ENCODE data around the gene KRTAP9-8. TPM values are rescaled to one million over a fixed set of nuclear protein-coding genes. Genes with fewer than 3 reads are reported as not detected.

Gene KRTAP9-8
- not detected in 5 replicates for total RNA-seq (2022; extraction: Qiagen RNA extraction)

GRCh38 chr17:41237949-41238437 lies at the start of gene KRTAP9-8:
Gene KRTAP9-8, plus strand, starts transcription at chr17:41237999. Its CDS starts 53 bp downstream, at chr17:41238052.

GRCh38 chr17:41189837-41190318 lies 47.9 kb upstream of the KRTAP9-8 start, which contains the start of gene KRTAP9-1:
Gene KRTAP9-1, plus strand, starts transcription at chr17:41189887. Its CDS starts 0 bp downstream, at chr17:41189887.

DNA sequence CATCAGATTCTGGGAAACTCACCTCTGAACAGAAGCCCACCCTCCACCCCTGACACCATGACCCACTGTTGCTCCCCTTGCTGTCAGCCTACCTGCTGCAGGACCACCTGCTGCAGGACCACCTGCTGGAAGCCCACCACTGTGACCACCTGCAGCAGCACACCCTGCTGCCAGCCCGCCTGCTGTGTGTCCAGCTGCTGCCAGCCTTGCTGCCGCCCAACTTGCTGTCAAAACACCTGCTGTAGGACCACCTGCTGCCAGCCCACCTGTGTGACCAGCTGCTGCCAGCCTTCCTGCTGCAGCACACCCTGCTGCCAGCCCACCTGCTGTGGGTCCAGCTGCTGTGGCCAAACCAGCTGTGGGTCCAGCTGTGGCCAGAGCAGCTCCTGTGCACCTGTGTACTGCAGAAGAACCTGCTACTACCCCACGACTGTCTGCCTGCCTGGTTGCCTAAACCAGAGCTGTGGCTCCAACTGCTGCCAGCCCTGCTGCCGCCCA lies 11.2 kb upstream of the KRTAP9-8 start, which contains the start of gene KRTAP9-2:
Gene KRTAP9-2, plus strand, starts transcription at position 51 of the 498 bp plus-strand sequence. Its CDS starts 7 bp downstream, at position 58.

DNA sequence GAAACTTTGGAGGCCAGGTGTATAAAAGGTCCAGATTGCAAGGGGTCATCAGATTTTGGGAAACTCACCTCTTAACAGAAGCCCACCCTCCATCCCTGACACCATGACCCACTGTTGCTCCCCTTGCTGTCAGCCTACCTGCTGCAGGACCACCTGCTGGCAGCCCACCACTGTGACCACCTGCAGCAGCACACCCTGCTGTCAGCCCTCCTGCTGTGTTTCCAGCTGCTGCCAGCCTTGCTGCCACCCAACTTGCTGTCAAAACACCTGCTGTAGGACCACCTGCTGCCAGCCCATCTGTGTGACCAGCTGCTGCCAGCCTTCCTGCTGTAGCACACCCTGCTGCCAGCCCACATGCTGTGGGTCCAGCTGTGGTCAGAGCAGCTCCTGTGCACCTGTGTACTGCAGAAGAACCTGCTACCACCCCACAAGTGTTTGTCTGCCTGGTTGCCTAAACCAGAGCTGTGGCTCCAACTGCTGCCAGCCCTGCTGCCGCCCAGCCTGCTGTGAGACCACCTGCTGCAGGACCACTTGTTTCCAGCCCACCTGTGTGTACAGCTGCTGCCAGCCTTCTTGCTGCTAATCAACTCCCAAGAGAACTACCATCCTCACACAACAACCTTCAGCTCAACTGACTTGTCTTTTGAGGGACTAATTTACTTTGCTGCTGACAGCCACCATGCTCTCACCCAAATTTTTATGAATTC lies 5.2 kb upstream of the KRTAP9-8 start, which contains the start of gene KRTAP9-3:
Gene KRTAP9-3, plus strand, starts transcription at position 51 of the 707 bp plus-strand sequence. Its CDS starts 53 bp downstream, at position 104.

DNA sequence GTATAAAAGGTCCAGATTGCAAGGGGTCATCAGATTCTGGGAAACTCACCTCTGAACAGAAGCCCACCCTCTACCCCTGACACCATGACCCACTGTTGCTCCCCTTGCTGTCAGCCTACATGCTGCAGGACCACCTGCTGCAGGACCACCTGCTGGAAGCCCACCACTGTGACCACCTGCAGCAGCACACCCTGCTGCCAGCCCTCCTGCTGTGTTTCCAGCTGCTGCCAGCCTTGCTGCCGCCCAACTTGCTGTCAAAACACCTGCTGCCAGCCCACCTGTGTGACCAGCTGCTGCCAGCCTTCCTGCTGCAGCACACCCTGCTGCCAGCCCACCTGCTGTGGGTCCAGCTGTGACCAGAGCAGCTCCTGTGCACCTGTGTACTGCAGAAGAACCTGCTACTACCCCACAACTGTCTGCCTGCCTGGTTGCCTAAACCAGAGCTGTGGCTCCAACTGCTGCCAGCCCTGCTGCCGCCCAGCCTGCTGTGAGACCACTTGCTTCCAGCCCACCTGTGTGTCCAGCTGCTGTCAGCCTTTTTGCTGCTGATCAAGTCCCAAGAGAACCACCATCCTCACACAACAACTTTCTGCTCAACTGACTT lies 11.9 kb downstream of the KRTAP9-8 start, which contains the start of gene KRTAP9-4:
Gene KRTAP9-4, plus strand, starts transcription at position 51 of the 604 bp plus-strand sequence. Its CDS starts 34 bp downstream, at position 85.

DNA sequence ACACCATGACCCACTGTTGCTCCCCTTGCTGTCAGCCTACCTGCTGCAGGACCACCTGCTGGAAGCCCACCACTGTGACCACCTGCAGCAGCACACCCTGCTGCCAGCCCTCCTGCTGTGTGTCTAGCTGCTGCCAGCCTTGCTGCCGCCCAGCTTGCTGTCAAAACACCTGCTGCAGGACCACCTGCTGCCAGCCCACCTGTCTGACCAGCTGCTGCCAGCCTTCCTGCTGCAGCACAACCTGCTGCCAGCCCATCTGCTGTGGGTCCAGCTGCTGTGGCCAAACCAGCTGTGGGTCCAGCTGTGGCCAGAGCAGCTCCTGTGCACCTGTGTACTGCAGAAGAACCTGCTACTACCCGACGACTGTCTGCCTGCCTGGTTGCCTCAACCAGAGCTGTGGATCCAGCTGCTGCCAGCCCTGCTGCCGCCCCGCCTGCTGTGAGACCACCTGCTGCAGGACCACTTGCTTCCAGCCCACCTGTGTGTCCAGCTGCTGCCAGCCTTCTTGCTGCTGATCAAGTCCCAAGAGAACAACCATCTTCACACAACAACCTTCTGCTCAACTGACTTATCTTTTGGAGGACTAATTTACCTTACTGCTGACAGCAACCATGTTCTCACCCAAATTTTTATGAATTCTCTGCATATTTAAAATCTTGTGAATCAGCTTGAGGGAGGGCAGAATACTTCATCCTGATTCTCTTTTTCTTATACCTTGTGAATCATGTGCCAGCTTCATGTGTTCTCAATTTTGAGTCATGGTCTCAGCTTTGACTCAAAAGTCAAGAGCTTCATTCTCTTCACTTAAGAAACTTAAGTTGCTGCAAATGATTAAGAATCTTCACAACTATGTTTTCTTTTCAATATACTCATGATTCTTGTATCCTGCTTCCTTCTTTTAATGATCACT lies 17.8 kb downstream of the KRTAP9-8 start, which contains the start of gene KRTAP9-9:
Gene KRTAP9-9, plus strand, starts transcription at position 4 of the 910 bp plus-strand sequence.

DNA sequence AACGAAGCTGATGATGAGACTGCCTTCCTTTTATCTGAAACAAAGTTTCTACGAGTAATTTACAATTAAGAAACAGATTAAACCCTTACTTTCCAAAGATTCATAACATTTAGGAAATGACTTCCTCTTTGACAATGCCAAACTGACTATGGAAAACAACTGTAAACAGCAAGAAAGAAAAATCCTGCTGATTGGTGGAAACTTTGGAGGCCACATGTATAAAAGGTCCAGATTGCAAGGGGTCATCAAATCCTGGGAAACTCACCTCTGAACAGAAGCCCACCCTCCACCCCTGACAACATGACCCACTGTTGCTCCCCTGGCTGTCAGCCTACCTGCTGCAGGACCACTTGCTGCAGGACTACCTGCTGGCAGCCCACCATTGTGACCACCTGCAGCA lies 27.3 kb downstream of the KRTAP9-8 start, which contains the start of gene KRTAP9-6:
Gene KRTAP9-6, plus strand, starts transcription at position 301 of the 400 bp plus-strand sequence. Its CDS starts 0 bp downstream, at position 301.

DNA sequence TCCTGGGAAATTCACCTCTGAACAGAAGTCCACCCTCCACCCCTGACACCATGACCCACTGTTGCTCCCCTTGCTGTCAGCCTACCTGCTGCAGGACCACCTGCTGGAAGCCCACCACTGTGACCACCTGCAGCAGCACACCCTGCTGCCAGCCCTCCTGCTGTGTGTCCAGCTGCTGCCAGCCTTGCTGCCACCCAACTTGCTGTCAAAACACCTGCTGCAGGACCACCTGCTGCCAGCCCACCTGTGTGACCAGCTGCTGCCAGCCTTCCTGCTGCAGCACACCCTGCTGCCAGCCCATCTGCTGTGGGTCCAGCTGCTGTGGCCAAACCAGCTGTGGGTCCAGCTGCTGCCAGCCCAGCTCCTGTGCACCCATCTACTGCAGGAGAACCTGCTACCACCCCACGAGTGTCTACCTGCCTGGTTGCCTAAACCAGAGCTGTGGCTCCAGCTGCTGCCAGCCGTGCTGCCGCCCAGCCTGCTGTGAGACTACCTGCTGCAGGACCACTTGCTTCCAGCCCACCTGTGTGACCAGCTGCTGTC lies 37.9 kb downstream of the KRTAP9-8 start, which contains the start of gene KRTAP9-7:
Gene KRTAP9-7, plus strand, starts transcription at position 51 of the 543 bp plus-strand sequence. Its CDS starts 0 bp downstream, at position 51.

Other genes starting within 250 kb of the KRTAP9-8 start
- gene KRTAP3-3, start 243.8 kb upstream of the KRTAP9-8 start, total RNA-seq (2022; extraction: Qiagen RNA extraction) = not detected in 5 replicates
- gene KRTAP3-2, start 238.1 kb upstream of the KRTAP9-8 start, total RNA-seq (2022; extraction: Qiagen RNA extraction) = 0.20 to 0.57 TPM (median 0.29 TPM) in 5 replicates
- not detected in 5 replicates for gene KRTAP3-1, start 228.9 kb upstream of the KRTAP9-8 start, total RNA-seq (2022; extraction: Qiagen RNA extraction)
- gene KRTAP1-5, start 210.8 kb upstream of the KRTAP9-8 start, total RNA-seq (2022; extraction: Qiagen RNA extraction) = not detected in 5 replicates
- gene KRTAP1-4, start 207.8 kb upstream of the KRTAP9-8 start, total RNA-seq (2022; extraction: Qiagen RNA extraction) = not detected in 5 replicates
- gene KRTAP1-3, start 203.1 kb upstream of the KRTAP9-8 start, total RNA-seq (2022; extraction: Qiagen RNA extraction) = not detected in 5 replicates
- gene KRTAP1-1, start 196.5 kb upstream of the KRTAP9-8 start, total RNA-seq (2022; extraction: Qiagen RNA extraction) = not detected in 5 replicates
- gene KRTAP2-1, start 190.7 kb upstream of the KRTAP9-8 start, total RNA-seq (2022; extraction: Qiagen RNA extraction) = not detected in 5 replicates
- gene KRTAP2-2, start 182.8 kb upstream of the KRTAP9-8 start, total RNA-seq (2022; extraction: Qiagen RNA extraction) = not detected in 5 replicates
- 0.18 TPM in 1 of 5 replicates, not detected in the others for gene KRTAP2-3, start 177.9 kb upstream of the KRTAP9-8 start, total RNA-seq (2022; extraction: Qiagen RNA extraction)
- not detected in 5 replicates for gene KRTAP2-4, start 172.1 kb upstream of the KRTAP9-8 start, total RNA-seq (2022; extraction: Qiagen RNA extraction)
- not detected in 5 replicates for gene KRTAP4-7, start 153.8 kb upstream of the KRTAP9-8 start, total RNA-seq (2022; extraction: Qiagen RNA extraction)
- not detected in 5 replicates for gene KRTAP4-8, start 139.9 kb upstream of the KRTAP9-8 start, total RNA-seq (2022; extraction: Qiagen RNA extraction)
- gene KRTAP4-16, start 135.8 kb upstream of the KRTAP9-8 start, total RNA-seq (2022; extraction: Qiagen RNA extraction) = not detected in 5 replicates
- not detected in 5 replicates for gene KRTAP4-9, start 132.6 kb upstream of the KRTAP9-8 start, total RNA-seq (2022; extraction: Qiagen RNA extraction)
- gene KRTAP4-11, start 119.6 kb upstream of the KRTAP9-8 start, total RNA-seq (2022; extraction: Qiagen RNA extraction) = not detected in 5 replicates
- gene KRTAP4-12, start 113.8 kb upstream of the KRTAP9-8 start, total RNA-seq (2022; extraction: Qiagen RNA extraction) = not detected in 5 replicates
- not detected in 5 replicates for gene KRTAP4-6, start 97.5 kb upstream of the KRTAP9-8 start, total RNA-seq (2022; extraction: Qiagen RNA extraction)
- not detected in 5 replicates for gene KRTAP4-5, start 88.2 kb upstream of the KRTAP9-8 start, total RNA-seq (2022; extraction: Qiagen RNA extraction)
- not detected in 5 replicates for gene KRTAP4-4, start 77.3 kb upstream of the KRTAP9-8 start, total RNA-seq (2022; extraction: Qiagen RNA extraction)
- gene KRTAP4-3, start 69.8 kb upstream of the KRTAP9-8 start, total RNA-seq (2022; extraction: Qiagen RNA extraction) = not detected in 5 replicates
- not detected in 5 replicates for gene KRTAP4-2, start 59.8 kb upstream of the KRTAP9-8 start, total RNA-seq (2022; extraction: Qiagen RNA extraction)
- 0.08 to 0.13 TPM in 2 of 5 replicates, not detected in the others for gene KRTAP4-1, start 53.1 kb upstream of the KRTAP9-8 start, total RNA-seq (2022; extraction: Qiagen RNA extraction)
- not detected in 5 replicates for gene KRTAP9-1, start 48.1 kb upstream of the KRTAP9-8 start, total RNA-seq (2022; extraction: Qiagen RNA extraction)
- gene KRTAP9-2, start 11.4 kb upstream of the KRTAP9-8 start, total RNA-seq (2022; extraction: Qiagen RNA extraction) = not detected in 5 replicates
- not detected in 5 replicates for gene KRTAP9-3, start 5.5 kb upstream of the KRTAP9-8 start, total RNA-seq (2022; extraction: Qiagen RNA extraction)
- not detected in 5 replicates for gene KRTAP9-4, start 11.7 kb downstream of the KRTAP9-8 start, total RNA-seq (2022; extraction: Qiagen RNA extraction)
- not detected in 5 replicates for gene KRTAP9-9, start 17.4 kb downstream of the KRTAP9-8 start, total RNA-seq (2022; extraction: Qiagen RNA extraction)
- gene KRTAP9-6, start 27.4 kb downstream of the KRTAP9-8 start, total RNA-seq (2022; extraction: Qiagen RNA extraction) = not detected in 5 replicates
- not detected in 5 replicates for gene KRTAP9-7, start 37.7 kb downstream of the KRTAP9-8 start, total RNA-seq (2022; extraction: Qiagen RNA extraction)
- not detected in 5 replicates for gene KRTAP29-1, start 64.9 kb downstream of the KRTAP9-8 start, total RNA-seq (2022; extraction: Qiagen RNA extraction)
- gene KRTAP16-1, start 71.3 kb downstream of the KRTAP9-8 start, total RNA-seq (2022; extraction: Qiagen RNA extraction) = not detected in 5 replicates
- not detected in 5 replicates for gene KRTAP17-1, start 77.7 kb downstream of the KRTAP9-8 start, total RNA-seq (2022; extraction: Qiagen RNA extraction)
- not detected in 5 replicates for gene KRT33A, start 112.8 kb downstream of the KRTAP9-8 start, total RNA-seq (2022; extraction: Qiagen RNA extraction)
- 0.08 TPM in 1 of 5 replicates, not detected in the others for gene KRT33B, start 131.8 kb downstream of the KRTAP9-8 start, total RNA-seq (2022; extraction: Qiagen RNA extraction)
- gene KRT34, start 144.3 kb downstream of the KRTAP9-8 start, total RNA-seq (2022; extraction: Qiagen RNA extraction) = 0.23 to 0.61 TPM (median 0.42 TPM) in 5 replicates
- gene KRT31, start 159.6 kb downstream of the KRTAP9-8 start, total RNA-seq (2022; extraction: Qiagen RNA extraction) = not detected in 5 replicates
- not detected in 5 replicates for gene KRT37, start 186.6 kb downstream of the KRTAP9-8 start, total RNA-seq (2022; extraction: Qiagen RNA extraction)
- gene KRT38, start 203.0 kb downstream of the KRTAP9-8 start, total RNA-seq (2022; extraction: Qiagen RNA extraction) = 0.03 TPM in 1 of 5 replicates, not detected in the others
- 0.06 to 0.09 TPM (median 0.08 TPM) in 3 of 5 replicates, not detected in the others for gene KRT32, start 229.4 kb downstream of the KRTAP9-8 start, total RNA-seq (2022; extraction: Qiagen RNA extraction)
- not detected in 5 replicates for gene KRT35, start 243.2 kb downstream of the KRTAP9-8 start, total RNA-seq (2022; extraction: Qiagen RNA extraction)